H1 (cell line): ENCODE measurements around the gene ELFN2. TPM values are rescaled to one million over a fixed set of nuclear protein-coding genes. Genes with fewer than 3 reads are reported as not detected.

Experiments used
- ATF2 ChIP-seq: IDR thresholded peaks from 2 replicates; pipeline ENCODE4 v1.6.1; 2012; ENCODE audit warnings: low read length, inconsistent platforms
- CBX8 ChIP-seq: fragments of 300-800, 300-1000 bp; sonication (generic); IDR thresholded peaks from 2 replicates; pipeline ENCODE4 v1.7.1; 2016; ENCODE audit warnings: low read depth, low read length, borderline replicate concordance
- CHD2 ChIP-seq: IDR thresholded peaks from 2 replicates; pipeline ENCODE4 v1.6.1; 2012; ENCODE audit warnings: low read length, improper control_type of control experiment
- E2F6 ChIP-seq: IDR thresholded peaks from 2 replicates; pipeline ENCODE4 v1.6.1; 2012; ENCODE audit warnings: inconsistent platforms
- KDM1A ChIP-seq: fragments of 200-600, 300-600 bp; sonication (generic); IDR thresholded peaks from 2 replicates; pipeline ENCODE4 v1.7.1; 2016; ENCODE audit warnings: mild to moderate bottlenecking, low read length, borderline replicate concordance
- RXRA ChIP-seq: IDR thresholded peaks from 2 replicates; pipeline ENCODE4 v1.6.1; 2011; ENCODE audit warnings: low read depth, mild to moderate bottlenecking, low read length, moderate library complexity; ENCODE audit not compliant: insufficient read depth
- polyA plus RNA-seq, 7 experiments: library from polyadenylated mRNA; depleted of rRNA in 3 of 7; stranded (reverse) in 5 of 7; unstranded in 2 of 7; fragments of >200 nt in 5 of 7; fragments of 200-250 nt in 2 of 7; gene quantifications; 1 replicate in 5 of 7; 2 replicates in 1 of 7; 4 replicates in 1 of 7; pipeline versions ENCODE4 v1.2.1 to v1.2.3, GENCODE V29; 2011 to 2013; ENCODE audit warnings: missing spikeins in 2 of 7, mixed read lengths in 2 of 7
- total RNA-seq: library from RNA; stranded (reverse); fragmentation: NEBNext Ultra II Directional; extraction: Animal tissue kit (Norgen Biotek cat#: 25700); gene quantifications from 2 replicates; pipeline ENCODE4 v1.2.1, GENCODE V29; 2021

ELFN2 gene
- total and polyA plus RNA-seq, 2 of the 8 experiments (the other 6 are each of a cell fraction or from before 2014, with no cell fraction given): 0.63 to 0.88 TPM

- TF ChIP-seq ATF2: no peak
- no peak for TF ChIP-seq CBX8
- TF ChIP-seq KDM1A: 0 out of 2 replicates have a peak, but pooled peaks have one; percentile 34
- TF ChIP-seq E2F6: peak; percentile 60
- no peak for TF ChIP-seq CHD2
- TF ChIP-seq RXRA: no peak
Observed at GRCh38 chr22:37476389-37477329, 49.4 kb upstream of the ELFN2 start (continued).
